ENCODE results near the gene SFXN4. TPM values are rescaled to one million over a fixed set of nuclear protein-coding genes. Genes with fewer than 3 reads are reported as not detected.
"Not testable (repeated sequence)": the region's sequence is repeated elsewhere in the genome, so short reads cannot be mapped to it uniquely, and the experiment has no call there.

The SFXN4 gene
- total and polyA plus RNA-seq, 4 donors, result 12.4 to 34.1 (median 24.1) TPM

DNA sequence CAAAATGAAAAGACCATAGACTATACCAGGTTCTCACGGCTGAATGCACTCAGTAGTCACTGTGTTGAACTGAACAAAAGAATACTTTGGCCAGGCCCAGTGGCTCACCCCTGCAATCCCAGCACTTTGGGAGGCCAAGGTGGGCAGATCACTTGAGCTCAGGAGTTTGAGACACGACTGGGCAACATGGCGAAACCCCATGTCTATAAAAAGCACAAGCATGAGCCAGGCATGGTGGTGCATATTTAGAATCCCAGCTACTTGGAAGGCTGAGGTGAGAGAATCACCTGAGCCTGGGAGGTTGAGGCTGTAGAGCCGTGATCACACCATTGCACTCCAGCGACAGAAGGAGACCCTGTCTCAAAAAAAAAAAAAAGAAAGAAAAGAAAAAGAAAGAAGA, 12.5 kb downstream of the SFXN4 start:
- no peaks in the 10 kb centered on the region for H3K9me3 ChIP-seq (ENCODE audit: control insufficient read depth in 4 of 4, low read length in 3 of 4)
- H3K9ac ChIP-seq (ENCODE audit: low read depth in 1 of 2, low read length in 2 of 2), result no peak overlapping the region
- WGBS, result 96% methylated on average over 5 of the region's 5 CpGs
- H3K4me1 ChIP-seq (ENCODE audit: control insufficient read depth in 4 of 4, insufficient read depth in 4 of 4, low read length in 3 of 4), result no peaks in the 10 kb centered on the region
- H3K4me3 ChIP-seq (ENCODE audit: low read depth in 1 of 3, low read length in 3 of 3), result no peak overlapping the region
- TF ChIP-seq ZBTB33 (IDR thresholded peaks at IDR 0.05) (no peak), RAD21 (IDR thresholded peaks at IDR 0.05) (no peak), HNF4G (IDR thresholded peaks at IDR 0.05) (no peak)
- DNase-seq (ENCODE audit: low spot score), result no peak
- H3K36me3 ChIP-seq (ENCODE audit: control insufficient read depth in 4 of 4, insufficient read depth in 3 of 4, low read depth in 1 of 4, low read length in 3 of 4), result peaks cover 18 to 64% (median 41%) of the 10 kb centered on the region in 4 donors
- no peaks in the 10 kb centered on the region for H3K27me3 ChIP-seq (ENCODE audit: control insufficient read depth in 4 of 4, insufficient read depth in 4 of 4, low read length in 3 of 4)
- H3K27ac ChIP-seq (ENCODE audit: low read depth in 1 of 2, low read length in 2 of 2), result no peak overlapping the region

DNA sequence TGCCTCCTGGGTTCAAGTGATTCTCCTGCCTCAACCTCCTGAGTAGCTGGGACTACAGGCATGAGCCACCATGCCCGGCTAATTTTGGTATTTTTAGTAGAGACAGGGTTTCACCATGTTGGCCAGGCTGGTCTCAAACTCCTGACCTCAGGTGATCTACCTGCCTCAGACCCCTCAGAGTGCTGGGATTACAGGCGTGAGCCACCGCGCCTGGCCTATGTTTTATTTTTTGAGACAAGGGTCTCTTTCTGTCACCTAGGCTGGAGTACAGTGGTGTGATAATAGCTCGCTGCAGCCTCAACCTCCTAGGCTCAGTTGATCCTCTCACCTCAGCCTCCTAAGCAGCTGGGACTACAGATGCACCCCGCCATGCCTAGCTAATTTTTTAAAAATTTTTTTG, 13.9 kb downstream of the SFXN4 start:
- not testable (repeated sequence) for H3K27me3 ChIP-seq (ENCODE audit: control insufficient read depth in 4 of 4, insufficient read depth in 4 of 4, low read length in 3 of 4); H3K4me1 ChIP-seq (ENCODE audit: control insufficient read depth in 4 of 4, insufficient read depth in 4 of 4, low read length in 3 of 4); H3K9me3 ChIP-seq (ENCODE audit: control insufficient read depth in 4 of 4, low read length in 3 of 4); H3K4me3 ChIP-seq (ENCODE audit: low read depth in 1 of 3, low read length in 3 of 3); H3K9ac ChIP-seq (ENCODE audit: low read depth in 1 of 2, low read length in 2 of 2); DNase-seq (ENCODE audit: low spot score); H3K27ac ChIP-seq (ENCODE audit: low read depth in 1 of 2, low read length in 2 of 2)
- WGBS, result 95% methylated on average over 6 of the region's 6 CpGs
- H3K36me3 ChIP-seq (ENCODE audit: control insufficient read depth in 4 of 4, insufficient read depth in 3 of 4, low read depth in 1 of 4, low read length in 3 of 4), result peaks cover 14 to 69% (median 46%) of the 10 kb centered on the region in 4 donors

DNA sequence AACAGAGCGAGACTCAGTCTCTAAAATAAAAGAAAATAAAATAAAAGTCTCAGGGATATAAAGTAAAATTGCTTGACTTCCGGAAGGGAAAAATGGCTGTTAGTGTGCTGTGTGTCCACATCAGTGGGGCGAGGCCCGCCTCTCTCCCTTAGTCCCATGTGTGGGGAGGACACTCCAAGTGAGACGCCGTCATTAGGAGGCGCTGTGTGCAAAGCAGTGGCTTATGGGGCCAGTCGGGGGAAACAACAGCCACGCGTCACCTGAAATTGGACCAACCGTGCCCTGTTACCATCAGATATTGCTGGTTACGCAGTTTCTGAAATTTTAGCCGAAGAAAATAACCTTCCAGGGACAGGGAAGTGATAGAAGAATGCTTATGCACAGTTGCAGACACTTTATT, 15.8 kb downstream of the SFXN4 start:
- H3K9me3 ChIP-seq (ENCODE audit: control insufficient read depth in 4 of 4, low read length in 3 of 4), result no peaks in the 10 kb centered on the region
- H3K4me3 ChIP-seq (ENCODE audit: low read depth in 1 of 3, low read length in 3 of 3), result no peak overlapping the region
- DNase-seq (ENCODE audit: low spot score), result no peak
- no peak overlapping the region for H3K9ac ChIP-seq (ENCODE audit: low read depth in 1 of 2, low read length in 2 of 2)
- H3K4me1 ChIP-seq (ENCODE audit: control insufficient read depth in 4 of 4, insufficient read depth in 4 of 4, low read length in 3 of 4), result no peaks in the 10 kb centered on the region
- TF ChIP-seq SP1 (IDR thresholded peaks at IDR 0.05) (no peak), RAD21 (IDR thresholded peaks at IDR 0.05) (no peak), NR2F2 (IDR thresholded peaks at IDR 0.05) (no peak), HNF4G (IDR thresholded peaks at IDR 0.05) (no peak), FOXA1 (IDR thresholded peaks at IDR 0.05) (no peak), ZBTB33 (IDR thresholded peaks at IDR 0.05) (no peak), GABPA (IDR thresholded peaks at IDR 0.05 in 1 of 2, conservative IDR thresholded peaks at IDR 0.05 in 1 of 2) (no peak), ATF3 (IDR thresholded peaks at IDR 0.05) (no peak), EGR1 (IDR thresholded peaks at IDR 0.05; ENCODE audit: low read depth in 2 of 2) (no peak), HNF4A (conservative IDR thresholded peaks at IDR 0.05) (no peak), FOXA2 (IDR thresholded peaks at IDR 0.05) (no peak), YY1 (IDR thresholded peaks at IDR 0.05) (no peak), TAF1 (conservative IDR thresholded peaks at IDR 0.05) (no peak), RXRA (IDR thresholded peaks at IDR 0.05) (no peak), MAX (IDR thresholded peaks at IDR 0.05) (no peak)
- no peaks in the 10 kb centered on the region for H3K27me3 ChIP-seq (ENCODE audit: control insufficient read depth in 4 of 4, insufficient read depth in 4 of 4, low read length in 3 of 4)
- no peak overlapping the region for H3K27ac ChIP-seq (ENCODE audit: low read depth in 1 of 2, low read length in 2 of 2)
- H3K36me3 ChIP-seq (ENCODE audit: control insufficient read depth in 4 of 4, insufficient read depth in 3 of 4, low read depth in 1 of 4, low read length in 3 of 4), result peaks cover 9 to 55% (median 35%) of the 10 kb centered on the region in 4 donors
- 92% methylated on average over 13 of the region's 13 CpGs for WGBS
